ENCODE measurements around the gene TMEM108.

GRCh38 chr3:133237380-133237779 is 199.2 kb downstream of the TMEM108 start:
- TF ChIP-seq CTCF (IDR thresholded peaks at IDR 0.05) (no peak), ZFX (IDR thresholded peaks at IDR 0.05; ENCODE audit: borderline replicate concordance) (no peak)

Measured in 22Rv1 (cell line).